Upper lobe of right lung (tissue), 1 donor: ENCODE results near the gene TBC1D1. TPM values are rescaled to one million over a fixed set of nuclear protein-coding genes. Genes with fewer than 3 reads are reported as not detected.

Experiments used
- ATAC-seq: fragments of 200-7000 bp; cut with Tn5 transposase; one replicate; pipeline ENCODE4 v1.9.1; 2020; ENCODE audit warnings: mild to moderate bottlenecking, moderate library complexity
- DNase-seq: peaks from one replicate; pipeline ENCODE4 v3.0.0-alpha.2; 2020
- H3K27ac ChIP-seq: fragments of 200-600 bp; one replicate; pipeline ENCODE4 v1.8.0; 2022
- H3K27me3 ChIP-seq: fragments of 200-600 bp; one replicate; pipeline ENCODE4 v1.8.0; 2022; ENCODE audit warnings: mild to moderate bottlenecking
- H3K36me3 ChIP-seq: fragments of 200-600 bp; one replicate; pipeline ENCODE4 v1.8.0; 2022
- H3K4me1 ChIP-seq: fragments of 200-600 bp; one replicate; pipeline ENCODE4 v1.8.0; 2022
- H3K4me3 ChIP-seq: fragments of 200-600 bp; one replicate; pipeline ENCODE4 v1.8.0; 2022; ENCODE audit warnings: mild to moderate bottlenecking
- H3K9me3 ChIP-seq: fragments of 200-600 bp; one replicate; pipeline ENCODE4 v1.8.0; 2022
- intact Hi-C: fragments of 100-400 bp; cut with DNase I; formaldehyde crosslinking; loops from one replicate; pipeline ENCODE4 v1.11.0; 2022
- total RNA-seq: library from RNA; stranded (reverse); fragmentation: NEBNext Ultra II Directional; extraction: Animal tissue kit (Norgen Biotek cat#: 25700); gene quantifications from one replicate; pipeline ENCODE4 v1.2.1, GENCODE V29; 2021
- TF ChIP-seq, protein P1 (sequence below): fragments of 200-600 bp; IDR thresholded peaks from one replicate; pipeline ENCODE4 v1.8.0; 2022; ENCODE audit warnings: antibody characterized with exemption
- donor health status: DM: no; HTN: yes; CAD: no; lungs with severe emphysema.

Gene TBC1D1
- total RNA-seq, 1 donor from 2014 or later: 61.9 TPM

DNA sequence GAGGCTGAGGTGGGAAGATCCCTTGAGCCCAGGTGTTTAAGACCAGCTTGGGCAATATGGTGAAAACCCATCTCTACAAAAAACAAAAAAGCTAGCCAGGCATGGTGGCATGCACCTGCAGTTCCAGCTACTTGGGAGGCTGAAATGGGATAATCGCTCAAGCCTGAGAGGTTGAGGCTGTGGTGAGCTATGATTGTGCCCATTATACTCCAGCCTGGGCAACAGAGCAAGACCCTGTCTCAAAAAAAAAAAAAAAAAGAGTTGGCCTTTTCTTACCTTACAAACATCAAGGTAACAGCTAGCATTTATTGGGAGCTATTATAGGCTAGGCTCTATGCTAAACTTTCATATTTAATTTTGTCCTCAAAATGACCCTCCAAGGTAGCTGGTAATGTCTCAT lies 112.7 kb downstream of the TBC1D1 start:
- H3K27me3 ChIP-seq: no peaks in the 10 kb centered on the region
- no peak overlapping the region for H3K4me3 ChIP-seq
- no peaks in the 10 kb centered on the region for H3K9me3 ChIP-seq
- TF ChIP-seq, protein P1, sequence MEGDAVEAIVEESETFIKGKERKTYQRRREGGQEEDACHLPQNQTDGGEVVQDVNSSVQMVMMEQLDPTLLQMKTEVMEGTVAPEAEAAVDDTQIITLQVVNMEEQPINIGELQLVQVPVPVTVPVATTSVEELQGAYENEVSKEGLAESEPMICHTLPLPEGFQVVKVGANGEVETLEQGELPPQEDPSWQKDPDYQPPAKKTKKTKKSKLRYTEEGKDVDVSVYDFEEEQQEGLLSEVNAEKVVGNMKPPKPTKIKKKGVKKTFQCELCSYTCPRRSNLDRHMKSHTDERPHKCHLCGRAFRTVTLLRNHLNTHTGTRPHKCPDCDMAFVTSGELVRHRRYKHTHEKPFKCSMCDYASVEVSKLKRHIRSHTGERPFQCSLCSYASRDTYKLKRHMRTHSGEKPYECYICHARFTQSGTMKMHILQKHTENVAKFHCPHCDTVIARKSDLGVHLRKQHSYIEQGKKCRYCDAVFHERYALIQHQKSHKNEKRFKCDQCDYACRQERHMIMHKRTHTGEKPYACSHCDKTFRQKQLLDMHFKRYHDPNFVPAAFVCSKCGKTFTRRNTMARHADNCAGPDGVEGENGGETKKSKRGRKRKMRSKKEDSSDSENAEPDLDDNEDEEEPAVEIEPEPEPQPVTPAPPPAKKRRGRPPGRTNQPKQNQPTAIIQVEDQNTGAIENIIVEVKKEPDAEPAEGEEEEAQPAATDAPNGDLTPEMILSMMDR: no peak
- ATAC-seq: no peak
- intact Hi-C loops: no loop called here
- no peaks in the 10 kb centered on the region for H3K4me1 ChIP-seq
- no peak for DNase-seq
- no peak overlapping the region for H3K27ac ChIP-seq
- H3K36me3 ChIP-seq: no peaks in the 10 kb centered on the region

DNA sequence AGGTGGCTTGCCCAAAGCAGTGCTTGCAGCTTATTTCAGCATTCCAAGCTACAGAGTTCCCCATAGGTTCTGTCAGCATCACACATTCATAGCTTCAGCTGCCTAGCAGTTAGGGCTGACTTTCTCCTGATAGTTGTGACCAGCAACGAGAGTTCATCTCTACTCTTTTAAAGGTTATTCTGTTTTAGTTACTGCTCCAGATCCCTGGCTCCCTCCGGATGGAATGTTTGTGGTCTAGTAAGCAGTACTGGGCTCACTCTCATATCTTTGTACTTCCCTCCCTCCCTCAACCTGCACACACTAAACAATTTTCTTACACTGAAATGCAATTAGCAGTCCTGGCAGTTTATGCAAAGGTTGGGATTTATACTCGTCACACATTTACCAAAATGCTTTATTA lies 113.2 kb downstream of the TBC1D1 start:
- H3K27me3 ChIP-seq: no peaks in the 10 kb centered on the region
- H3K4me3 ChIP-seq: no peak overlapping the region
- no peaks in the 10 kb centered on the region for H3K36me3 ChIP-seq
- no peak for ATAC-seq
- H3K4me1 ChIP-seq: no peaks in the 10 kb centered on the region
- H3K9me3 ChIP-seq: no peaks in the 10 kb centered on the region
- TF ChIP-seq, protein P1: no peak
- intact Hi-C loops: no loop called here
- H3K27ac ChIP-seq: no peak overlapping the region
- no peak for DNase-seq

DNA sequence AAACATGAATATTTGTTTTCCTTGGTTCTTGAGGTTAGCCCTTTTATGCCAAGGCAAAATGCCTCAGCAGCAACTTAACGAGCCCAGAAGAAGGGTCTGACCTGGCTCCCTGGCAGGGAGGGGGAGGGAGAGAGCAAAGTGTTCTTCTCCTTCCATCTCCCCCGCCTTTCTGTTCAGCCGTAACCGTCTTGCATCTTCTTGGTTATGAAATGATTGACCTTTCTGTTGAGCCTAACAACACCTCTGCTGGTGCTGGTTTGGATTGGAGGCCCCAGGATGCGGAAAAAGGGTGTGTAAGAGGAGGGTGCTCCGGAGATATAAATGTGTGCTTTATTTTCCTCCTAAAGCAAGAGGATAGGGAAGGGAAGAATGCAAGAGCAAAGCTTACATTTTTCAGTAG lies 114.0 kb downstream of the TBC1D1 start:
- H3K9me3 ChIP-seq: no peaks in the 10 kb centered on the region
- ATAC-seq (no peak), DNase-seq (no peak)
- intact Hi-C loops: no loop called here
- no peaks in the 10 kb centered on the region for H3K36me3 ChIP-seq
- H3K4me3 ChIP-seq: no peak overlapping the region
- H3K4me1 ChIP-seq: no peaks in the 10 kb centered on the region
- no peaks in the 10 kb centered on the region for H3K27me3 ChIP-seq
- no peak overlapping the region for H3K27ac ChIP-seq
- TF ChIP-seq, protein P1: no peak

DNA sequence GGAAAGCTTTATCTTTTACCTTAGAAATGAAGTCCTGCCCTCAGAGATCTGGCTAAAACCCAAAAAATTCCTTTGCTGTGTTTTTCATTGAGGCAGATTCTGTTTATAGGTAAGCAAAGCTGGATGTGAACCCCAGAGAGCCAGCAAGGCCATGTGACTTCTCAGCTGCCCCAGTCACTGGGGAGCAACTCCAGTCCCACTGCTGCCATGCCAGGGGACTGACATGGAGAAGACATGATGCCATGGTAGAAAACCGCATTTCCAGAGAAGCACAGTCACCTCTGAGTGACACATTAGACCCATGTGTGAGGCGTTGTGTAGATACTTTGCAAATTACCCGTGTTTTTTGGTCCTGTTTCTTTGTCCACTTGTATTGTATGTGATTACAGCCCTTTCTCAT lies 114.8 kb downstream of the TBC1D1 start:
- ATAC-seq (no peak), DNase-seq (no peak)
- no peaks in the 10 kb centered on the region for H3K4me1 ChIP-seq
- H3K36me3 ChIP-seq: no peaks in the 10 kb centered on the region
- H3K27ac ChIP-seq: no peak overlapping the region
- H3K4me3 ChIP-seq: no peak overlapping the region
- H3K27me3 ChIP-seq: no peaks in the 10 kb centered on the region
- TF ChIP-seq, protein P1: no peak
- no peaks in the 10 kb centered on the region for H3K9me3 ChIP-seq
- intact Hi-C loops: no loop called here

DNA sequence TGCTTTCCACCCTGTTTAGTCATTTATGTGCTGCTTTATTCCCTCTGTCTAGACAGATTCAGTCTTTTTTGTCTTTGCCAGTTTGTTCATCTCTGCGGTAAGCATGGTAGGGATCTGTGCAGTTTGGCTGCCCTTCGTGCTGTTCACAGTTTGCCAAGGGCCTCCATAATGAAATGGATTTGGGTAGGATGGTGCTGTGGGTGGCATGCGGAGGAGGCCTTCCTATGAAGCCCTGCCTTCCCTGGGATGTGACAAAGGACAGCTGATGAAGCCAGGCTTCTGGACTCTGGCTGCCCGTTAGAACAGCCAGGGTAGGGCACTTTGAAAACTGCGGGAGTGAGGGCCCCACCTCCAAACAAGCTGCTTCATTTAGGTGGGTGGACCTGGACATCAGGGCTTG lies 116.8 kb downstream of the TBC1D1 start:
- TF ChIP-seq, protein P1: no peak
- Histone ChIP-seq H3K9me3 (no peaks in the 10 kb centered on the region), H3K27ac (no peak overlapping the region)

DNA sequence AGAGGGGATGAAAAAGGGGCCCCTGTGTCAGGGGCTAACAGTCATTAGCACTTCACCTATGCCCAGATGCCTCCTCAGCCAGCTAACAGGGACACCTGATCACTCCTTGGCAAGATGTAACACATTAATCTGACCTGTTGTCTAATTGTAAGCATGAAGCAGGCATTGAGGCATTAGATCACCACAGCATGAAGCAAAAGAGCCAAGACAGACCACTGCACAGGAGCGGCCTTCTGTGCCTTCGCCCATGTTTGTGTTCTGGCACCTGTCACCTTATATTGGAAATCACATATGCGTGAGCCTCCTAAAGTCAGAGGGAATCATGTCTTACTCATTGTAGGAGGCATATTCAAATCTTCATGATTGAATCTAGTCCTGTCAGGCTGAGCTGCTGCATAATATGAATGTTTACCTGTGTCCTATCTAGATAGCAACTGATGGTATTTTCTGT lies 117.7 kb downstream of the TBC1D1 start:
- no peaks in the 10 kb centered on the region for H3K4me1 ChIP-seq
- intact Hi-C loops: no loop called here
- H3K27ac ChIP-seq: no peak overlapping the region
- DNase-seq: no peak
- TF ChIP-seq, protein P1: no peak
- H3K36me3 ChIP-seq: no peaks in the 10 kb centered on the region
- no peak overlapping the region for H3K4me3 ChIP-seq
- no peaks in the 10 kb centered on the region for H3K9me3 ChIP-seq
- H3K27me3 ChIP-seq: no peaks in the 10 kb centered on the region
- ATAC-seq: no peak

More for the DNA sequence above, 116.8 kb downstream of the TBC1D1 start:
- Histone ChIP-seq H3K4me1 (no peaks in the 10 kb centered on the region), H3K4me3 (no peak overlapping the region), H3K36me3 (no peaks in the 10 kb centered on the region), H3K27me3 (no peaks in the 10 kb centered on the region)
- no peak for DNase-seq
- intact Hi-C loops: no loop called here
- ATAC-seq: no peak
